ENCODE data around the gene HMX3. TPM values are rescaled to one million over a fixed set of nuclear protein-coding genes. Genes with fewer than 3 reads are reported as not detected.

HMX3 gene
- total RNA-seq, 1 donor from 2014 or later, result not detected

DNA sequence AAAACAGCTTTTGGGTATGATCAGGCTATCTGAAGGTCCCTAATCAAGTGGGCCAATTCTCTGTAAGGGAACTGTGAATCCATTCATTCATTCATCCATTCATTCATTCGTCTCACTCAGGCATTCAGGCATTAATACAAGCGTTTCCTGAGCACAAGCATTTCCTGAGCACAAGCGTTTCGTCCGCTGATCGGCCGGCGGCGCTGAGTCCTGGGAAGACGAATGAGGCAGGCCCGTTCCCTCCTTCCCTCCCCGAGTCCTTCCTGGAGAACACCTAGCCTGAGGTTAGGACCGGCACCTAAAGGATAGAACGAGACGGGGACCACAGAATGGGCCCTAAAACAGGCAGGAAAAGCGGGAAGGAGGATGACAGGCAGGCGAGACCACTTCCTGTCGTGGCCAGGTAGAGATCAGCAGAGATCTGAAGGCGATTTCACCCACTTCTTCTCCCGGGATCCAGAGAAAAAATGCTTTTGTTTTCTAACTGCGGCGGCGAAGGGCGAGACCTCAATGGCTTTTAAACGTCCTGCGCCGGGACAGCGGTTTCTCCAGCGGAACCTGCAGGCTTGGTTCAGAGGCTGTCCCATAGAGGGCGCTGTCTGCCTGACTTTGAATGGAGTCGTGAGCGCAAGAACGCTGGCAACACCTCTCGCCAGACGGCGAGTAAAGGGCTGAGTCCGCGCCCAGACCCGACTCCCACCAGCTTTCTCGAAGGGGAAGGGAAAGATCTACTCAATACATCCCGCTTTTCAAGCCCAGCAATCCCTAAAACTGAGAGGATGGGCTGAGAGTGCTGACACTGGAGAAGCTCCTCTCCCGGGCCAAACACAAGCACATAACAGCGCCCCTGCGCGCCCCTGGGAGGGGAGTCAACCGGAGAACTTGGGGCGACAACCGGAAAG, 2.9 kb upstream of the HMX3 start:
- Histone ChIP-seq H3K9me3 (ENCODE audit: insufficient read depth, low read depth, low read length) (no peaks in the 10 kb centered on the region), H4K20me1 (ENCODE audit: insufficient read depth, low read length) (peaks cover 4% of the 10 kb centered on the region), H3K9ac (ENCODE audit: low read length) (no peak overlapping the region), H3K4me2 (ENCODE audit: low read length) (peak overlapping the region; percentile 83), H3K36me3 (ENCODE audit: insufficient read depth, low read length) (no peaks in the 10 kb centered on the region), H3K27ac (ENCODE audit: low read depth, low read length) (no peak overlapping the region), H3K27me3 (ENCODE audit: insufficient read depth, low read length) (peaks cover 88% of the 10 kb centered on the region), H3K79me2 (ENCODE audit: insufficient read depth, low read length) (no peaks in the 10 kb centered on the region), H3K4me3 (ENCODE audit: insufficient read depth, low read depth, low read length) (peak overlapping the region; percentile 32), H3K4me1 (ENCODE audit: insufficient read depth, low read length) (no peaks in the 10 kb centered on the region), H2AFZ (ENCODE audit: low read depth, low read length) (peak overlapping the region; percentile 83)
- no peak for FAIRE-seq
- Mint-ChIP-seq H3K9me3 (ENCODE audit: unreplicated experiment) (peaks cover 25% of the 10 kb centered on the region), H3K27me3 (ENCODE audit: low read depth, unreplicated experiment) (peaks cover 77% of the 10 kb centered on the region), H3K27ac (ENCODE audit: unreplicated experiment) (peak overlapping the region; percentile 93), H3K4me1 (ENCODE audit: low read depth, unreplicated experiment) (peaks cover 5% of the 10 kb centered on the region), H3K36me3 (ENCODE audit: low read depth, unreplicated experiment) (peaks cover 4% of the 10 kb centered on the region), H3K4me3 (ENCODE audit: unreplicated experiment) (peak overlapping the region; percentile 77)
- DNase-seq (ENCODE audit: low read depth), result peak; percentile 50
- peak; percentile 55 for TF ChIP-seq EZH2 (IDR thresholded peaks at IDR 0.05; ENCODE audit: insufficient read depth, low read length)
- TF ChIP-seq, protein P1, sequence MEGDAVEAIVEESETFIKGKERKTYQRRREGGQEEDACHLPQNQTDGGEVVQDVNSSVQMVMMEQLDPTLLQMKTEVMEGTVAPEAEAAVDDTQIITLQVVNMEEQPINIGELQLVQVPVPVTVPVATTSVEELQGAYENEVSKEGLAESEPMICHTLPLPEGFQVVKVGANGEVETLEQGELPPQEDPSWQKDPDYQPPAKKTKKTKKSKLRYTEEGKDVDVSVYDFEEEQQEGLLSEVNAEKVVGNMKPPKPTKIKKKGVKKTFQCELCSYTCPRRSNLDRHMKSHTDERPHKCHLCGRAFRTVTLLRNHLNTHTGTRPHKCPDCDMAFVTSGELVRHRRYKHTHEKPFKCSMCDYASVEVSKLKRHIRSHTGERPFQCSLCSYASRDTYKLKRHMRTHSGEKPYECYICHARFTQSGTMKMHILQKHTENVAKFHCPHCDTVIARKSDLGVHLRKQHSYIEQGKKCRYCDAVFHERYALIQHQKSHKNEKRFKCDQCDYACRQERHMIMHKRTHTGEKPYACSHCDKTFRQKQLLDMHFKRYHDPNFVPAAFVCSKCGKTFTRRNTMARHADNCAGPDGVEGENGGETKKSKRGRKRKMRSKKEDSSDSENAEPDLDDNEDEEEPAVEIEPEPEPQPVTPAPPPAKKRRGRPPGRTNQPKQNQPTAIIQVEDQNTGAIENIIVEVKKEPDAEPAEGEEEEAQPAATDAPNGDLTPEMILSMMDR (IDR thresholded peaks at IDR 0.05; ENCODE audit: insufficient read depth, low read depth, low read length), result peak; percentile 87

DNA sequence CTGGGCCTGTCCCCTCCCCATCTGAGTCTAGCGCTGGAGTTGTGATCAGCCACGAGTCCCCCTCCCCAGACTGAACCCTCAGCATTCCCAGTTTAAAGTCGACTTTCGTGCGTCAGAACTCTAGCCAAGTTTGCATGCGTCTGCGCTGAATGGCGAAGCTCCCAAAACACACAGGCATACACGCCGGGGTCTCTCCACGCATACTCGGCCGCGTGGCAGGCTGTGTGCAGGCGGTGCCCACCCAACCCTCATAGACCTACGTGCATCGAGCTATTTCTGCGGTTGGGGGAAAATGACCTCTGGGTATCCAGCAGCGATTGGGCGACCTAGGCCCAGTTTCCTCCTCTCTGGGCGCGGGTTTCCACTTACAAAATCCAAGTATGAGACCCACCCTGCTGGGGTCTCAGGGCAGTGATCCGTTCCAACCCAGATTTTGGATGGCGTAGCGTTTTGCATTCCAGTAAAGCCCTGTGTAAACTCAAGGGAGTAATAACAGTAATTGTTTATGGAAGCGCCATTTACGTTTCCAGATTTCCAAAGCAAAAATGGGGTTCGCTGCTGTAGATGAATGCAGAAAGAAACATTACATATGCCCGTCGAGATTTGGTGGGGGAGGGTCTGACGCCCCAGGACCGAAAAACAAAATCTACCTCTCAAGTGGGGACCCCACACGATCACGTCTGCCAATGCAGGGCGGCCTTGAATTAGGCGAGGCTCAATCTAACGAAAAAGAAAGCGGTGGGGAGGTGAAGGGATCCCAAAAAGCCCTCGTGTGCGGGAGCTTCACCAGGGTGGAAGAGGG, 2.0 kb upstream of the HMX3 start:
- H3K27ac Mint-ChIP-seq (ENCODE audit: unreplicated experiment), result peak overlapping the region; percentile 19
- peaks cover 27% of the 10 kb centered on the region for H3K9me3 Mint-ChIP-seq (ENCODE audit: unreplicated experiment)
- peak overlapping the region; percentile 83 for H2AFZ ChIP-seq (ENCODE audit: low read depth, low read length)
- H3K27me3 Mint-ChIP-seq (ENCODE audit: low read depth, unreplicated experiment), result peaks cover 77% of the 10 kb centered on the region
- H3K4me1 Mint-ChIP-seq (ENCODE audit: low read depth, unreplicated experiment), result peaks cover 5% of the 10 kb centered on the region
- H3K9me3 ChIP-seq (ENCODE audit: insufficient read depth, low read depth, low read length), result no peaks in the 10 kb centered on the region
- no peak overlapping the region for H3K27ac ChIP-seq (ENCODE audit: low read depth, low read length)
- no peaks in the 10 kb centered on the region for H3K4me1 ChIP-seq (ENCODE audit: insufficient read depth, low read length)
- peaks cover 90% of the 10 kb centered on the region for H3K27me3 ChIP-seq (ENCODE audit: insufficient read depth, low read length)
- no peak overlapping the region for H3K9ac ChIP-seq (ENCODE audit: low read length)
- peaks cover 7% of the 10 kb centered on the region for H4K20me1 ChIP-seq (ENCODE audit: insufficient read depth, low read length)
- peak overlapping the region; percentile 32 for H3K4me3 ChIP-seq (ENCODE audit: insufficient read depth, low read depth, low read length)
- H3K4me3 Mint-ChIP-seq (ENCODE audit: unreplicated experiment), result peak overlapping the region; percentile 27
- no peaks in the 10 kb centered on the region for H3K36me3 ChIP-seq (ENCODE audit: insufficient read depth, low read length)
- peak; percentile 11 for TF ChIP-seq EZH2 (IDR thresholded peaks at IDR 0.05; ENCODE audit: insufficient read depth, low read length)
- TF ChIP-seq, protein P1 (IDR thresholded peaks at IDR 0.05; ENCODE audit: insufficient read depth, low read depth, low read length), result no peak
- peak overlapping the region; percentile 83 for H3K4me2 ChIP-seq (ENCODE audit: low read length)
- H3K79me2 ChIP-seq (ENCODE audit: insufficient read depth, low read length), result no peaks in the 10 kb centered on the region
- no peak for FAIRE-seq
- H3K36me3 Mint-ChIP-seq (ENCODE audit: low read depth, unreplicated experiment), result peaks cover 4% of the 10 kb centered on the region
- DNase-seq (ENCODE audit: low read depth), result no peak
